GM10248 (cell line): ENCODE measurements around the gene GLP2R.

Source experiments
- CTCF ChIA-PET: fragments of 300-600 bp; sonication (Branson Sonifier 250); formaldehyde crosslinking; extraction: SDS; loops from one replicate; lab custom pipeline; 2021; ENCODE audit warnings: antibody characterized with exemption; lab: Yijun Ruan, JAX
- POLR2A ChIA-PET: fragments of 350-650 bp; sonication (Branson Sonifier 250); formaldehyde crosslinking; extraction: SDS; loops from one replicate; lab custom pipeline; 2020; ENCODE audit warnings: antibody characterized with exemption; lab: Yijun Ruan, JAX
- DNase-seq: peaks from one replicate; pipeline ENCODE4 v3.0.0; 2012; ENCODE audit errors: extremely low spot score
- CTCF ChIP-seq: IDR thresholded peaks from 2 replicates; pipeline ENCODE4 v1.5.1; 2012; ENCODE audit warnings: mild to moderate bottlenecking, low read depth; ENCODE audit errors: extremely low read depth, missing control alignments, control extremely low read depth

GLP2R gene

GRCh38 chr17:9934331-9934730 lies 108.6 kb downstream of the GLP2R start:
- CTCF ChIA-PET, result interaction anchor here (2.4 to 3.1 kb wide), 3 partner anchors 9 to 683 kb away, joined by 9 to 23 read pairs (median 10); no protein-coding TSS in a partner anchor
- TF ChIP-seq CTCF, result no peak
- POLR2A ChIA-PET, result no interaction called here
- DNase-seq, result no peak

GRCh38 chr17:9935408-9935807 lies 109.7 kb downstream of the GLP2R start:
- CTCF ChIA-PET, result interaction anchor here (1.4 to 3.1 kb wide), 3 partner anchors 10 to 680 kb away, joined by 4 to 23 read pairs (median 10); no protein-coding TSS in a partner anchor
- POLR2A ChIA-PET, result no interaction called here
- no peak for DNase-seq
- TF ChIP-seq CTCF, result no peak

GRCh38 chr17:9936095-9936494 lies 110.4 kb downstream of the GLP2R start:
- POLR2A ChIA-PET, result no interaction called here

GRCh38 chr17:9937241-9937761 lies 111.6 kb downstream of the GLP2R start:
- POLR2A ChIA-PET, result no interaction called here
- DNase-seq, result no peak
- CTCF ChIA-PET, result interaction anchor here (0.6 to 1.0 kb wide), 2 partner anchors 9 to 13 kb away, joined by 3 read pairs; no protein-coding TSS in a partner anchor
- TF ChIP-seq CTCF, result no peak

More at GRCh38 chr17:9936095-9936494, 110.4 kb downstream of the GLP2R start:
- CTCF ChIA-PET, result interaction anchor here (1.0 to 3.0 kb wide), 4 partner anchors 12 to 681 kb away, joined by 3 to 10 read pairs (median 4); no protein-coding TSS in a partner anchor
- DNase-seq, result no peak
- no peak for TF ChIP-seq CTCF

- POLR2A ChIA-PET, result no interaction called here
- CTCF ChIA-PET, result interaction anchor here (2.0 kb wide), 1 partner anchor 13 kb away, joined by 6 read pairs; no protein-coding TSS in a partner anchor
- no peak for TF ChIP-seq CTCF
- no peak for DNase-seq
These were observed 112.2 kb downstream of the GLP2R start for GRCh38 chr17:9937901-9938300.

- CTCF ChIA-PET, result interaction anchor here (1.0 to 2.0 kb wide), 2 partner anchors 10 to 14 kb away, joined by 3 to 6 read pairs; no protein-coding TSS in a partner anchor
- POLR2A ChIA-PET, result no interaction called here
- TF ChIP-seq CTCF, result no peak
- DNase-seq, result no peak
These were observed 113.0 kb downstream of the GLP2R start for GRCh38 chr17:9938764-9939163.
